Measurements from ENCODE around the gene SLIT3. TPM values are rescaled to one million over a fixed set of nuclear protein-coding genes. Genes with fewer than 3 reads are reported as not detected.

Gene SLIT3
- total and polyA plus RNA-seq, 2 donors (not counting 3 experiments of a cell fraction or from before 2014, with no cell fraction given) = 0.90 to 1.0 TPM

- POLR2A ChIA-PET = no interaction called here
- H4K20me1 ChIP-seq (replicated peaks; ENCODE audit: control insufficient read depth, extremely low read depth, insufficient read depth, low read length) = no peaks in the 10 kb centered on the region
- TF ChIP-seq EZH2 (IDR thresholded peaks at IDR 0.05; ENCODE audit: borderline replicate concordance, low read depth, low read length, severe bottlenecking) (no peak), MAX (IDR thresholded peaks at IDR 0.05; ENCODE audit: insufficient read depth, insufficient read length) (no peak)
- DNase-seq (ENCODE audit: low read depth, low spot score) (no peak), FAIRE-seq (no peak)
- H3K4me1 ChIP-seq (ENCODE audit: control insufficient read depth, extremely low read depth, insufficient read depth, low read length) = no peaks in the 10 kb centered on the region
- H3K9ac ChIP-seq (replicated peaks; ENCODE audit: extremely low read depth, insufficient read depth, low read length) = no peak overlapping the region
- H3K4me3 ChIP-seq (replicated peaks in 1 of 3; ENCODE audit: insufficient read depth in 1 of 3, low read depth in 1 of 3, low read length in 3 of 3) = no peak overlapping the region
- no peak overlapping the region for H3K27ac ChIP-seq (ENCODE audit: insufficient read depth, low read depth, low read length)
- no peaks in the 10 kb centered on the region for H3K36me3 ChIP-seq (ENCODE audit: control insufficient read depth in 2 of 2, extremely low read depth in 1 of 2, insufficient read depth in 2 of 2, low read length in 2 of 2)
- no peaks in the 10 kb centered on the region for H3K9me1 ChIP-seq (replicated peaks; ENCODE audit: control insufficient read depth, extremely low read depth, insufficient read depth, low read length)
- CTCF ChIA-PET = no interaction called here
- dilution Hi-C loops (cut with MboI; ENCODE audit: extremely low pct_ligation_motif_present, low sequenced_read_pairs) (no loop called here), intact Hi-C loops (cut with micrococcal nuclease) (no loop called here)
- no peaks in the 10 kb centered on the region for H3K9me3 ChIP-seq (replicated peaks; ENCODE audit: control insufficient read depth, insufficient read depth, low read length)
- no peak overlapping the region for H3K4me2 ChIP-seq (ENCODE audit: insufficient read depth, low read length)
- H3K79me2 ChIP-seq (ENCODE audit: control insufficient read depth, insufficient read depth, low read length) = no peaks in the 10 kb centered on the region
- H2AFZ ChIP-seq (ENCODE audit: low read depth, low read length) = no peak overlapping the region
- H3K27me3 ChIP-seq (ENCODE audit: control insufficient read depth in 2 of 2, insufficient read depth in 2 of 2, low read length in 2 of 2) = no peaks in the 10 kb centered on the region
- no TSS peak for BruUV-seq (replicated peaks)
Observed at GRCh38 chr5:169101966-169102365, 199.0 kb downstream of the SLIT3 start.

- H3K4me3 ChIP-seq (replicated peaks in 1 of 3; ENCODE audit: insufficient read depth in 1 of 3, low read depth in 1 of 3, low read length in 3 of 3) = no peak overlapping the region
- H3K4me2 ChIP-seq (ENCODE audit: insufficient read depth, low read length) = no peak overlapping the region
- no peaks in the 10 kb centered on the region for H3K9me1 ChIP-seq (replicated peaks; ENCODE audit: control insufficient read depth, extremely low read depth, insufficient read depth, low read length)
- no peak for FAIRE-seq
- no peaks in the 10 kb centered on the region for H3K9me3 ChIP-seq (replicated peaks; ENCODE audit: control insufficient read depth, insufficient read depth, low read length)
- TF ChIP-seq JUN (IDR thresholded peaks at IDR 0.05; ENCODE audit: borderline replicate concordance, insufficient read depth, insufficient read length, low read depth) = no peak
- TF ChIP-seq FOS (IDR thresholded peaks at IDR 0.05; ENCODE audit: borderline replicate concordance, insufficient read depth, low read length) = no peak
- TF ChIP-seq CTCF (IDR thresholded peaks at IDR 0.05; ENCODE audit: extremely low read depth in 1 of 2, insufficient read depth in 1 of 2, low read depth in 1 of 2, low read length in 2 of 2) = no peak
- TF ChIP-seq POLR2AphosphoS5 (IDR thresholded peaks at IDR 0.05; ENCODE audit: insufficient read depth, low read depth, low read length) = no peak
- no peak for TF ChIP-seq POLR2A (IDR thresholded peaks at IDR 0.05; ENCODE audit: low read depth, low read length)
- no peak for TF ChIP-seq MYC (IDR thresholded peaks at IDR 0.05; ENCODE audit: low read depth, low read length)
- no peak for TF ChIP-seq EZH2 (IDR thresholded peaks at IDR 0.05; ENCODE audit: borderline replicate concordance, low read depth, low read length, severe bottlenecking)
- TF ChIP-seq MAX (IDR thresholded peaks at IDR 0.05; ENCODE audit: insufficient read depth, insufficient read length) = no peak
- no peak for TF ChIP-seq GATA2 (IDR thresholded peaks at IDR 0.05; ENCODE audit: insufficient read depth, insufficient read length, low read depth, low read length)
- dilution Hi-C loops (cut with MboI; ENCODE audit: extremely low pct_ligation_motif_present, low sequenced_read_pairs) (no loop called here), intact Hi-C loops (cut with micrococcal nuclease) (no loop called here)
- no peaks in the 10 kb centered on the region for H4K20me1 ChIP-seq (replicated peaks; ENCODE audit: control insufficient read depth, extremely low read depth, insufficient read depth, low read length)
- no peak overlapping the region for H3K9ac ChIP-seq (replicated peaks; ENCODE audit: extremely low read depth, insufficient read depth, low read length)
- H3K36me3 ChIP-seq (ENCODE audit: control insufficient read depth in 2 of 2, extremely low read depth in 1 of 2, insufficient read depth in 2 of 2, low read length in 2 of 2) = no peaks in the 10 kb centered on the region
- no peaks in the 10 kb centered on the region for H3K27me3 ChIP-seq (ENCODE audit: control insufficient read depth in 2 of 2, insufficient read depth in 2 of 2, low read length in 2 of 2)
- ChIA-PET CTCF (no interaction called here), POLR2A (no interaction called here)
- no peak overlapping the region for H3K27ac ChIP-seq (ENCODE audit: insufficient read depth, low read depth, low read length)
- no peaks in the 10 kb centered on the region for H3K79me2 ChIP-seq (ENCODE audit: control insufficient read depth, insufficient read depth, low read length)
- no peak for DNase-seq (ENCODE audit: low read depth, low spot score)
- no TSS peak for BruUV-seq (replicated peaks)
- H2AFZ ChIP-seq (ENCODE audit: low read depth, low read length) = no peak overlapping the region
- no peaks in the 10 kb centered on the region for H3K4me1 ChIP-seq (ENCODE audit: control insufficient read depth, extremely low read depth, insufficient read depth, low read length)
Observed at GRCh38 chr5:169100735-169101075, 200.2 kb downstream of the SLIT3 start.
